ENCODE results near the gene DIPK1A.
A peak's percentile ranks its signal among the peaks of the same experiment; 100 is the strongest.

DIPK1A gene

GRCh38 chr1:93001893-93002292 lies 40.6 kb upstream of the DIPK1A start:
- no peak for TF ChIP-seq CTCF (IDR thresholded peaks at IDR 0.05; ENCODE audit: control extremely low read depth, extremely low read depth, low read depth, missing control alignments)
- ChIA-PET CTCF (interaction anchor here (1.3 to 4.3 kb wide), 11 partner anchors 9 to 148 kb away, joined by 4 to 20 read pairs (median 6); partner anchors contain the start of gene DIPK1A), POLR2A (no interaction called here)
- no peak for DNase-seq (ENCODE audit: extremely low spot score)

- ChIA-PET CTCF (interaction anchor here (0.7 to 4.3 kb wide), 17 partner anchors 8 to 550 kb away, joined by 3 to 20 read pairs (median 5); partner anchors contain the start of gene DIPK1A), POLR2A (no interaction called here)
- DNase-seq (ENCODE audit: extremely low spot score) = no peak
- TF ChIP-seq CTCF (IDR thresholded peaks at IDR 0.05; ENCODE audit: control extremely low read depth, extremely low read depth, low read depth, missing control alignments) = no peak
These were observed 39.5 kb upstream of the DIPK1A start for GRCh38 chr1:93000751-93001175.

- CTCF ChIA-PET = interaction anchor here (0.8 to 4.3 kb wide), 14 partner anchors 8 to 148 kb away, joined by 3 to 20 read pairs (median 5); no protein-coding TSS in a partner anchor
- no peak for TF ChIP-seq CTCF (IDR thresholded peaks at IDR 0.05; ENCODE audit: control extremely low read depth, extremely low read depth, low read depth, missing control alignments)
- POLR2A ChIA-PET = no interaction called here
- no peak for DNase-seq (ENCODE audit: extremely low spot score)
These were observed 39.0 kb upstream of the DIPK1A start for GRCh38 chr1:93000291-93000690.

- TF ChIP-seq CTCF (IDR thresholded peaks at IDR 0.05; ENCODE audit: control extremely low read depth, extremely low read depth, low read depth, missing control alignments) = no peak
- POLR2A ChIA-PET = no interaction called here
These were observed 37.6 kb upstream of the DIPK1A start for GRCh38 chr1:92998821-92999220.

GRCh38 chr1:92995441-92996430 lies 34.5 kb upstream of the DIPK1A start:
- DNase-seq (ENCODE audit: extremely low spot score) = no peak
- TF ChIP-seq CTCF (IDR thresholded peaks at IDR 0.05; ENCODE audit: control extremely low read depth, extremely low read depth, low read depth, missing control alignments) = no peak
- ChIA-PET POLR2A (no interaction called here), CTCF (interaction anchor here (0.9 to 3.8 kb wide), 14 partner anchors 11 to 158 kb away, joined by 4 to 282 read pairs (median 17); partner anchors contain the start of gene DIPK1A)

More at GRCh38 chr1:92998821-92999220, 37.6 kb upstream of the DIPK1A start:
- CTCF ChIA-PET = interaction anchor here (1.1 to 3.5 kb wide), 7 partner anchors 8 to 141 kb away, joined by 3 to 16 read pairs (median 7); no protein-coding TSS in a partner anchor
- DNase-seq (ENCODE audit: extremely low spot score) = no peak

- ChIA-PET CTCF (interaction anchor here (0.6 to 3.8 kb wide), 53 partner anchors 11 to 328 kb away, joined by 3 to 282 read pairs (median 6); partner anchors contain the start of genes DIPK1A and RPL5), POLR2A (no interaction called here)
- peak; percentile 65 for DNase-seq (ENCODE audit: extremely low spot score)
- TF ChIP-seq CTCF (IDR thresholded peaks at IDR 0.05; ENCODE audit: control extremely low read depth, extremely low read depth, low read depth, missing control alignments) = peak; percentile 77
These were observed 32.9 kb upstream of the DIPK1A start for GRCh38 chr1:92994105-92994712.
